HCT116 (cell line): ENCODE measurements around the gene TMUB1. TPM values are rescaled to one million over a fixed set of nuclear protein-coding genes. Genes with fewer than 3 reads are reported as not detected.

Source experiments
- ATAC-seq: fragments of 200-7000 bp; cut with Tn5 transposase; 2 replicates; pipeline ENCODE4 v1.9.1; 2020; ENCODE audit warnings: mild to moderate bottlenecking, moderate library complexity
- BruUV-seq: library from RNA; stranded (reverse); fragments of 400-500 nt; replicated peaks from 2 replicates; lab custom pipeline; 2021; lab: Mats Ljungman, UMichigan
- CTCF ChIA-PET: fragments of 300-600 bp; sonication (Branson Sonifier 250); formaldehyde crosslinking; loops from one replicate; lab custom pipeline; 2021; ENCODE audit warnings: antibody characterized with exemption; lab: Charles Lee
- POLR2A ChIA-PET: fragments of 300-600, 350-600 bp; sonication (Branson Sonifier 250); formaldehyde crosslinking; loops from one replicate; lab custom pipeline; 2021; ENCODE audit warnings: antibody characterized with exemption; lab: Charles Lee
- RAD21 ChIA-PET, 2 experiments: fragments of 300-600 bp; sonication (Branson Sonifier 250); formaldehyde crosslinking; loops; one replicate each; lab custom pipeline; 2023; ENCODE audit warnings: low total read pairs in 2 of 2; ENCODE audit not compliant: uncharacterized antibody in 2 of 2, unreplicated experiment in 2 of 2, low non-redundant PET in 1 of 2; lab: Charles Lee
- DNase-seq: peaks from one replicate; pipeline ENCODE4 v3.0.0-alpha.2; 2010; ENCODE audit warnings: low read depth, low spot score
- H2AFZ ChIP-seq: fragments of 200-600 bp; shearing (Covaris generic), sonication (generic); 2 replicates; pipeline ENCODE4 v1.6.1; 2017; ENCODE audit warnings: low read depth, mixed run types, mixed read lengths, antibody characterized with exemption, low read length; ENCODE audit not compliant: poor library complexity, severe bottlenecking
- H3K27ac ChIP-seq: 2 replicates; pipeline ENCODE4 v1.5.1; 2012; ENCODE audit warnings: low read depth, low read length
- H3K27me3 ChIP-seq: fragments of 200-600 bp; sonication (generic); 2 replicates; pipeline ENCODE4 v1.6.1; 2016; ENCODE audit warnings: mixed run types, low read length, mixed read lengths; ENCODE audit not compliant: insufficient read depth
- H3K36me3 ChIP-seq, 2 experiments: fragments of 200-500 bp in 1 of 2; fragments of 200-600 bp in 1 of 2; sonication (Bioruptor generic) in 1 of 2; sonication (generic) in 1 of 2; 2 replicates each; pipeline versions ENCODE4 v1.5.1 to v1.6.1; 2014 to 2016; ENCODE audit warnings: low read length in 2 of 2, inconsistent platforms in 1 of 2, mixed read lengths in 1 of 2, mixed run types in 1 of 2; ENCODE audit not compliant: insufficient read depth in 2 of 2, control insufficient read depth in 1 of 2
- H3K4me1 ChIP-seq, 2 experiments: fragments of 200-600 bp in 1 of 2; sonication (generic) in 1 of 2; 2 replicates each; pipeline versions ENCODE4 v1.5.1 to v1.6.1; 2012 to 2017; ENCODE audit warnings: low read length in 2 of 2, inconsistent platforms in 1 of 2, mild to moderate bottlenecking in 1 of 2, mixed read lengths in 1 of 2, mixed run types in 1 of 2, moderate library complexity in 1 of 2; ENCODE audit not compliant: insufficient read depth in 2 of 2, control insufficient read depth in 1 of 2
- H3K4me2 ChIP-seq: fragments of 200-600 bp; sonication (generic); 2 replicates; pipeline ENCODE4 v1.6.1; 2017; ENCODE audit warnings: mixed run types, low read length, mixed read lengths
- H3K4me3 ChIP-seq, 2 experiments: fragments of 200-600 bp in 1 of 2; sonication (generic) in 1 of 2; replicated peaks in 1 of 2; 2 replicates each; pipeline ENCODE4 v1.5.1; 2011 to 2016; ENCODE audit warnings: low read length in 2 of 2, control low read depth in 1 of 2, low read depth in 1 of 2, mild to moderate bottlenecking in 1 of 2, mixed read lengths in 1 of 2, mixed run types in 1 of 2
- H3K79me2 ChIP-seq: fragments of 200-600 bp; sonication (generic); 2 replicates; pipeline ENCODE4 v1.6.1; 2017; ENCODE audit warnings: mild to moderate bottlenecking, mixed run types, low read length, moderate library complexity, mixed read lengths; ENCODE audit not compliant: insufficient read depth
- H3K9ac ChIP-seq: fragments of 200-600 bp; sonication (generic); 2 replicates; pipeline ENCODE4 v1.6.1; 2016; ENCODE audit warnings: low read length, mixed read lengths
- H3K9me2 ChIP-seq: fragments of 200-600 bp; sonication (generic), shearing (Covaris generic); 2 replicates; pipeline ENCODE4 v1.6.1; 2017; ENCODE audit warnings: mixed run types, mild to moderate bottlenecking, moderate library complexity; ENCODE audit not compliant: insufficient read depth
- H3K9me3 ChIP-seq, 2 experiments: fragments of 200-500 bp in 1 of 2; fragments of 200-600 bp in 1 of 2; sonication (Bioruptor generic) in 1 of 2; sonication (generic) in 1 of 2; 2 replicates each; pipeline ENCODE4 v1.6.1; 2014 to 2017; ENCODE audit warnings: low read length in 2 of 2, mixed read lengths in 2 of 2, inconsistent platforms in 1 of 2, low read depth in 1 of 2, mild to moderate bottlenecking in 1 of 2, mixed run types in 1 of 2, moderate library complexity in 1 of 2; ENCODE audit not compliant: control insufficient read depth in 1 of 2, insufficient read depth in 1 of 2
- H4K20me1 ChIP-seq: fragments of 200-600 bp; sonication (generic), shearing (Covaris generic); 2 replicates; pipeline ENCODE4 v1.6.1; 2017; ENCODE audit warnings: mixed run types, mild to moderate bottlenecking, moderate library complexity; ENCODE audit not compliant: insufficient read depth
- CBX3 ChIP-seq: IDR thresholded peaks from 2 replicates; pipeline ENCODE4 v1.6.1; 2012; ENCODE audit warnings: low read depth
- POLR2A ChIP-seq: IDR thresholded peaks from 2 replicates; pipeline ENCODE4 v1.7.0; 2011; ENCODE audit warnings: borderline replicate concordance; ENCODE audit not compliant: insufficient read depth, insufficient read length; ENCODE audit errors: extremely low read depth
- POLR2AphosphoS5 ChIP-seq: IDR thresholded peaks from 2 replicates; pipeline ENCODE4 v1.6.1; 2011; ENCODE audit warnings: mild to moderate bottlenecking, low read depth, low read length, moderate library complexity
- SRF ChIP-seq: IDR thresholded peaks from 2 replicates; pipeline ENCODE4 v1.6.1; 2012; ENCODE audit warnings: low read depth
- YY1 ChIP-seq: IDR thresholded peaks from 2 replicates; pipeline ENCODE4 v1.6.1; 2011; ENCODE audit warnings: low read length, low read depth, moderate library complexity, mild to moderate bottlenecking; ENCODE audit not compliant: insufficient replicate concordance; ENCODE audit errors: extremely low read depth
- intact Hi-C: fragments of 100-400 bp; cut with micrococcal nuclease; formaldehyde crosslinking; loops from 2 replicates; pipeline ENCODE4 v1.10.0; 2022
- total RNA-seq: library from RNA; stranded (reverse); gene quantifications from one replicate; pipeline ENCODE4 v1.2.1, GENCODE V29; 2021; ENCODE audit not compliant: unreplicated experiment
- TF ChIP-seq, protein P1 (sequence below): IDR thresholded peaks from 2 replicates; pipeline ENCODE4 v1.6.1; 2012

The TMUB1 gene
- total RNA-seq, 1 experiment from 2014 or later = 75.8 TPM

DNA sequence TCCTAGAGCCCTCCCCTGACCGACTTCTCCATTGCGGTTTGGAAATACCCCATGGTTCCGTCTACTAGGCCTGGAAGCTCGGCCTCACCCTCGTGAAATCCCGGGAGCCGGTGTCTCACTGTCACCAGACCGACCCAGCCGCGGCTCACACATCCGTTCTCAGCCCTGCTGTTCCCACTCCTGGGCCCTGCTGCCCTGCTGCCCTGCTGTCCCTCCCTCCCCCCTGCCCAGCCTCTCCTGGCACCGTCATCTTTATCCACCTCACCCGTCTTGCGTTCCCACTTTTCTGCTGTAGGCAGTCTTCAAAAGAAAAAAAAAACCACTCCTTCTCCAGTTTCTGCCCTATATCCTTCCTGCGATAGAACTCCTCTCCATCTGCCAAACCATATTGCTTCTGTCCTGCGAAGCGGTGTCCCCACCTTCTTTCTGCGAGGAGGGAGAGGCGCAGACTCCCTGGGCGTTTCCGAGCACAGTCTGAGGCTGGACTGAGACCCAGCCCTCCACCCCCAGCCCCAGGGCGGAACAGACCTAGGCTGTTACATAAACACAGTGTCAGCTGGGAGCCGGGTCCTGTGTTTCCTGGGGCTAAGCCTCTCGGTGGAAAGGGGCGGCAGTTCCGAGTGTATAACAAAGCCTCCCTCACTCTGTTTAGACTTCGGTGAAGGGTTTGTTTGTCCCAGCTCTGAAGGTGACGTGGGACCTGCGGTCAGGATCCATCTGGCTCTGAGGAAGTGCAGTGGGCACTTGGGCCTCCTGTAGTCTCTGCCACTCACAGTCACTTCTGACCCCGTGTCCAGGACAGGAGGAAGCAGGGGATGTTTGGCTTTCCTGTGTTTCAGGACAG lies 5.8 kb upstream of the TMUB1 start:
- POLR2A ChIA-PET = no interaction called here
- H3K79me2 ChIP-seq = peaks cover 74% of the 10 kb centered on the region
- CTCF ChIA-PET = no interaction called here

GRCh38 chr7:151088019-151088855 lies 4.9 kb upstream of the TMUB1 start:
- peaks cover 65% of the 10 kb centered on the region for H3K79me2 ChIP-seq
- no peaks in the 10 kb centered on the region; the same call in 1 of the 2 replicates for H4K20me1 ChIP-seq
- peaks cover 0 to 17% of the 10 kb centered on the region in 2 experiments; a peak in 1 of 4 replicates for H3K36me3 ChIP-seq
- peak overlapping the region; percentile 93 for H3K4me2 ChIP-seq
- ChIA-PET POLR2A (no interaction called here), RAD21 (no interaction called here), CTCF (interaction anchor here (1.0 kb wide), 1 partner anchor 12 kb away, joined by 3 read pairs; no protein-coding TSS in a partner anchor)
- H3K9me2 ChIP-seq = no peaks in the 10 kb centered on the region
- peak overlapping the region; percentile 90 for H3K27ac ChIP-seq
- intact Hi-C loops = no loop called here
- no peak for DNase-seq
- no peak overlapping the region for H2AFZ ChIP-seq
- no peaks in the 10 kb centered on the region for H3K9me3 ChIP-seq
- peaks cover 18 to 34% of the 10 kb centered on the region in 2 experiments; a peak in 3 of 4 replicates for H3K4me1 ChIP-seq
- BruUV-seq = TSS peak; percentile 45
- H3K9ac ChIP-seq = peak overlapping the region; percentile 94
- H3K4me3 ChIP-seq = peak overlapping the region; percentile 90 to 98
- TF ChIP-seq YY1 (no peak), POLR2AphosphoS5 (no peak), SRF (no peak)
- no peak for ATAC-seq
- H3K27me3 ChIP-seq = no peaks in the 10 kb centered on the region

More for the DNA sequence above, 5.8 kb upstream of the TMUB1 start:
- H3K4me1 ChIP-seq = peaks cover 13 to 27% of the 10 kb centered on the region in 2 experiments; a peak in 3 of 4 replicates
- peak overlapping the region; percentile 90; the same call in 1 of the 2 replicates for H3K27ac ChIP-seq
- H3K9me2 ChIP-seq = no peaks in the 10 kb centered on the region
- intact Hi-C loops = no loop called here
- ATAC-seq = no peak
- H3K4me3 ChIP-seq = no peak overlapping the region
- H3K9ac ChIP-seq = no peak overlapping the region
- no peak for DNase-seq
- H3K9me3 ChIP-seq = no peaks in the 10 kb centered on the region
- H3K36me3 ChIP-seq = peaks cover 0 to 24% of the 10 kb centered on the region in 2 experiments; a peak in 1 of 4 replicates
- no peak overlapping the region for H3K4me2 ChIP-seq
- BruUV-seq = no TSS peak
- TF ChIP-seq, protein P1, sequence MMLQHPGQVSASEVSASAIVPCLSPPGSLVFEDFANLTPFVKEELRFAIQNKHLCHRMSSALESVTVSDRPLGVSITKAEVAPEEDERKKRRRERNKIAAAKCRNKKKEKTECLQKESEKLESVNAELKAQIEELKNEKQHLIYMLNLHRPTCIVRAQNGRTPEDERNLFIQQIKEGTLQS = no peak
- TF ChIP-seq POLR2A (no peak), CBX3 (no peak)
- no peaks in the 10 kb centered on the region; the same call in 1 of the 2 replicates for H4K20me1 ChIP-seq
- RAD21 ChIA-PET = no interaction called here
- no peak overlapping the region for H2AFZ ChIP-seq
- no peaks in the 10 kb centered on the region for H3K27me3 ChIP-seq
